GM12864 (cell line): ENCODE measurements around the gene ZNF653.

Source experiments
- DNase-seq: peaks from one replicate; pipeline ENCODE4 v3.0.0-alpha.2; 2011; ENCODE audit warnings: low read depth
- H3K4me3 ChIP-seq: 2 replicates; pipeline ENCODE4 v1.5.1; 2011; ENCODE audit warnings: mild to moderate bottlenecking, low read depth, low read length, control low read depth
- CTCF ChIP-seq: IDR thresholded peaks from 2 replicates; pipeline ENCODE4 v1.5.1; 2011; ENCODE audit warnings: low read depth, mild to moderate bottlenecking, moderate library complexity, low read length, control low read depth, inconsistent platforms; ENCODE audit errors: missing control alignments

ZNF653 gene

GRCh38 chr19:11494634-11495285 is 10.9 kb downstream of the ZNF653 start:
- no peak for TF ChIP-seq CTCF
- DNase-seq, result no peak
- H3K4me3 ChIP-seq, result no peak overlapping the region

- no peak for TF ChIP-seq CTCF
- no peak overlapping the region for H3K4me3 ChIP-seq
- no peak for DNase-seq
These were observed 16.3 kb downstream of the ZNF653 start for GRCh38 chr19:11489378-11489777.

GRCh38 chr19:11486661-11487503 is 18.8 kb downstream of the ZNF653 start:
- no peak for DNase-seq
- no peak for TF ChIP-seq CTCF
- H3K4me3 ChIP-seq, result no peak overlapping the region

- no peak for DNase-seq
- no peak for TF ChIP-seq CTCF
- no peak overlapping the region for H3K4me3 ChIP-seq
These were observed 20.3 kb downstream of the ZNF653 start for GRCh38 chr19:11485245-11485837.

GRCh38 chr19:11483366-11484111 is 22.1 kb downstream of the ZNF653 start:
- TF ChIP-seq CTCF, result no peak
- H3K4me3 ChIP-seq, result no peak overlapping the region
- DNase-seq, result no peak

GRCh38 chr19:11482384-11483050 is 23.1 kb downstream of the ZNF653 start:
- peak; percentile 55 for DNase-seq
- peak; percentile 90 for TF ChIP-seq CTCF
- H3K4me3 ChIP-seq, result peak overlapping the region; percentile 32
